ENCODE data around the gene KIF3B. TPM values are rescaled to one million over a fixed set of nuclear protein-coding genes. Genes with fewer than 3 reads are reported as not detected.

The KIF3B gene
- polyA plus RNA-seq, 1 donor (not counting 4 experiments of a cell fraction or from before 2014, with no cell fraction given), result 20.3 TPM

DNA sequence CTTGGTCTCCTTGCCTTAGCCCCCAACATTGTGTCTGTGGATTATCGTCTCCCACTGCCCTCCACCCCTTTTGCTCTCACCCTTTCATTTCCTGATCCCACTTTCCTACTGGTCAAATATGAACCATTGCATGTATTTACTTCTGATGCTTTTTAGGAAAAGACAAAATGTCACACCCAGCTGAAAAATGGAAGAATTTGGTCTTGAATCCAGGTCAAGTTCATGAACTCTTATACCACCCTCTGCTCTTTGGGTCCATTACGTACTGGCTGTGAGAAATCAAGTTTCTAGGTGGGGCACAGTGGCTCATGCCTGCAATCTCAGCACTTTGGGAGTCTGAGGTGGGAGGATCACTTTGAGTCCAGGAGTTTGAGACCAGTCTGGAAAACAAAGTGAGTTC, 15.8 kb upstream of the KIF3B start:
- H3K9ac ChIP-seq (ENCODE audit: control insufficient read depth, extremely low read depth, insufficient read depth, low read length), result no peak overlapping the region
- H4K20me1 ChIP-seq (ENCODE audit: control insufficient read depth, extremely low read depth, insufficient read depth, low read length), result no peaks in the 10 kb centered on the region
- no peak overlapping the region for H3K27ac ChIP-seq (ENCODE audit: control insufficient read depth, insufficient read depth, low read length)
- FAIRE-seq, result no peak
- no peak overlapping the region for H2AFZ ChIP-seq (ENCODE audit: control insufficient read depth, low read length)
- no peak overlapping the region for H3K4me2 ChIP-seq (ENCODE audit: control insufficient read depth, extremely low read depth, insufficient read depth, low read depth, low read length)
- no peak for DNase-seq (ENCODE audit: low read depth, low spot score)
- H3K9me3 ChIP-seq (ENCODE audit: control insufficient read depth, low read depth, low read length), result no peaks in the 10 kb centered on the region
- no peak for TF ChIP-seq EZH2 (IDR thresholded peaks at IDR 0.05; ENCODE audit: low read length)
- TF ChIP-seq, protein P1, sequence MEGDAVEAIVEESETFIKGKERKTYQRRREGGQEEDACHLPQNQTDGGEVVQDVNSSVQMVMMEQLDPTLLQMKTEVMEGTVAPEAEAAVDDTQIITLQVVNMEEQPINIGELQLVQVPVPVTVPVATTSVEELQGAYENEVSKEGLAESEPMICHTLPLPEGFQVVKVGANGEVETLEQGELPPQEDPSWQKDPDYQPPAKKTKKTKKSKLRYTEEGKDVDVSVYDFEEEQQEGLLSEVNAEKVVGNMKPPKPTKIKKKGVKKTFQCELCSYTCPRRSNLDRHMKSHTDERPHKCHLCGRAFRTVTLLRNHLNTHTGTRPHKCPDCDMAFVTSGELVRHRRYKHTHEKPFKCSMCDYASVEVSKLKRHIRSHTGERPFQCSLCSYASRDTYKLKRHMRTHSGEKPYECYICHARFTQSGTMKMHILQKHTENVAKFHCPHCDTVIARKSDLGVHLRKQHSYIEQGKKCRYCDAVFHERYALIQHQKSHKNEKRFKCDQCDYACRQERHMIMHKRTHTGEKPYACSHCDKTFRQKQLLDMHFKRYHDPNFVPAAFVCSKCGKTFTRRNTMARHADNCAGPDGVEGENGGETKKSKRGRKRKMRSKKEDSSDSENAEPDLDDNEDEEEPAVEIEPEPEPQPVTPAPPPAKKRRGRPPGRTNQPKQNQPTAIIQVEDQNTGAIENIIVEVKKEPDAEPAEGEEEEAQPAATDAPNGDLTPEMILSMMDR (optimal IDR thresholded peaks at IDR 0.05 in 1 of 3, IDR thresholded peaks at IDR 0.05 in 1 of 3, conservative IDR thresholded peaks at IDR 0.05 in 1 of 3; ENCODE audit: extremely low read depth in 1 of 3, insufficient read depth in 2 of 3, low read length in 3 of 3), result no peak
- no peaks in the 10 kb centered on the region for H3K27me3 ChIP-seq (ENCODE audit: control insufficient read depth, extremely low read depth, insufficient read depth, low read length)
- dilution Hi-C loops (cut with MboI; ENCODE audit: extremely low pct_ligation_motif_present, low sequenced_read_pairs), result no loop called here
- H3K36me3 ChIP-seq (ENCODE audit: control insufficient read depth in 2 of 2, extremely low read depth in 1 of 2, insufficient read depth in 2 of 2, low read length in 2 of 2), result no peaks in the 10 kb centered on the region
- H3K79me2 ChIP-seq (ENCODE audit: control insufficient read depth, insufficient read depth, low read length), result no peaks in the 10 kb centered on the region
- H3K4me3 ChIP-seq (ENCODE audit: control insufficient read depth in 2 of 3, extremely low read depth in 1 of 3, insufficient read depth in 2 of 3, low read depth in 1 of 3, low read length in 3 of 3), result no peak overlapping the region
- H3K4me1 ChIP-seq (ENCODE audit: control insufficient read depth, extremely low read depth, insufficient read depth, low read length), result no peaks in the 10 kb centered on the region
- H3K9me1 ChIP-seq (ENCODE audit: control insufficient read depth, extremely low read depth, insufficient read depth, low read length), result no peaks in the 10 kb centered on the region

DNA sequence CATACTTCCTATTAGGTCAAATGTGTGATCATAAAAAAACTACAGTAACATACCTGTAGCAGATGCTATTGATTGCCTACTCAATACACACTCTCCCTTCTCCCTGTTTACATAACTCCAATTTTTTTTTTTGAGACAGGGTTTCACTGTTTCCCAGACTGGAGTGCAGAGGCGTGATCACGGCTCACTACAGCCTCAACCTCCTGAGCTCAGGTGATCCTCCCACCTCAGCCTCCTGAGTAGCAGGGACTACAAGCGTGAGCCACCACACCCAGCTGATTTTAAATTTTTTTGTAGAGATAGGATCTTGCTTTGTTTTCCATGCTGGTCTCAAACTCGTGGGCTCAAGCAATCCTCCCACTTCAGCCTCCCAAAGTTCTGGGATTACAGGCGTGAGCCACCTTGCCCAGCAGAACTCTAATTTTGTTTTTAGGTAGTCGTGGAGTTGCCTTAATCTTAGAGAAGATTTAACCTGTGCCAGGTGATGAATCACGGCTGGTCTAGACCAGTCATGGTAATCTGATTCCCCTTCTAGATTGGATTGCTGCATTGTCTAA, 14.0 kb upstream of the KIF3B start:
- H3K4me1 ChIP-seq (ENCODE audit: control insufficient read depth, extremely low read depth, insufficient read depth, low read length), result no peaks in the 10 kb centered on the region
- H3K4me2 ChIP-seq (ENCODE audit: control insufficient read depth, extremely low read depth, insufficient read depth, low read depth, low read length), result no peak overlapping the region
- H3K9me1 ChIP-seq (ENCODE audit: control insufficient read depth, extremely low read depth, insufficient read depth, low read length), result no peaks in the 10 kb centered on the region
- no peak overlapping the region for H3K4me3 ChIP-seq (ENCODE audit: control insufficient read depth in 2 of 3, extremely low read depth in 1 of 3, insufficient read depth in 2 of 3, low read depth in 1 of 3, low read length in 3 of 3)
- no peaks in the 10 kb centered on the region for H4K20me1 ChIP-seq (ENCODE audit: control insufficient read depth, extremely low read depth, insufficient read depth, low read length)
- dilution Hi-C loops (cut with MboI; ENCODE audit: extremely low pct_ligation_motif_present, low sequenced_read_pairs), result no loop called here
- no peak overlapping the region for H3K27ac ChIP-seq (ENCODE audit: control insufficient read depth, insufficient read depth, low read length)
- DNase-seq (ENCODE audit: low read depth, low spot score), result no peak
- H3K79me2 ChIP-seq (ENCODE audit: control insufficient read depth, insufficient read depth, low read length), result no peaks in the 10 kb centered on the region
- no peak for TF ChIP-seq EZH2 (IDR thresholded peaks at IDR 0.05; ENCODE audit: low read length)
- TF ChIP-seq, protein P1 (optimal IDR thresholded peaks at IDR 0.05 in 1 of 3, IDR thresholded peaks at IDR 0.05 in 1 of 3, conservative IDR thresholded peaks at IDR 0.05 in 1 of 3; ENCODE audit: extremely low read depth in 1 of 3, insufficient read depth in 2 of 3, low read length in 3 of 3), result no peak
- H3K27me3 ChIP-seq (ENCODE audit: control insufficient read depth, extremely low read depth, insufficient read depth, low read length), result peaks cover 3% of the 10 kb centered on the region
- H3K36me3 ChIP-seq (ENCODE audit: control insufficient read depth in 2 of 2, extremely low read depth in 1 of 2, insufficient read depth in 2 of 2, low read length in 2 of 2), result no peaks in the 10 kb centered on the region
- no peak overlapping the region for H2AFZ ChIP-seq (ENCODE audit: control insufficient read depth, low read length)
- no peaks in the 10 kb centered on the region for H3K9me3 ChIP-seq (ENCODE audit: control insufficient read depth, low read depth, low read length)
- no peak overlapping the region for H3K9ac ChIP-seq (ENCODE audit: control insufficient read depth, extremely low read depth, insufficient read depth, low read length)
- FAIRE-seq, result no peak

Data from keratinocyte (primary cell).